Lower leg skin (tissue), 4 donors: ENCODE data around the gene GLRB. TPM values are rescaled to one million over a fixed set of nuclear protein-coding genes. Genes with fewer than 3 reads are reported as not detected.
"Not testable (repeated sequence)": the region's sequence is repeated elsewhere in the genome, so short reads cannot be mapped to it uniquely, and the experiment has no call there.

Experiments used
- DNase-seq, 2 donors: peaks; one replicate each; pipeline ENCODE4 v3.0.0-alpha.2; 2019; ENCODE audit warnings: low spot score in 2 of 2
- H3K4me3 ChIP-seq: fragments of 200-600 bp; sonication (generic); 2 replicates; pipeline ENCODE4 v1.5.1; 2017; ENCODE audit warnings: mild to moderate bottlenecking, low read depth; ENCODE audit not compliant: poor library complexity, severe bottlenecking
- CTCF ChIP-seq, 3 donors: fragments of 450-650 bp; IDR thresholded peaks; one replicate each; pipeline ENCODE4 v1.5.1; 2016; ENCODE audit warnings: antibody characterized with exemption in 3 of 3, mild to moderate bottlenecking in 3 of 3, moderate library complexity in 2 of 3
- POLR2A ChIP-seq, 2 donors: fragments of 450-650 bp; IDR thresholded peaks; one replicate each; pipeline ENCODE4 v1.6.1; 2016 to 2017; ENCODE audit warnings: antibody characterized with exemption in 2 of 2, mild to moderate bottlenecking in 1 of 2, moderate library complexity in 1 of 2
- WGBS, 2 donors: methylation state at CpG; one replicate each; pipeline ENCODE4 v1.1.5; 2018; 5-methylcytosine and 5-hydroxymethylcytosine counted together
- intact Hi-C: fragments of 100-400 bp; cut with DNase I; formaldehyde crosslinking; loops from one replicate; pipeline ENCODE4 v1.15.0; 2023; ENCODE audit warnings: low total_unique reads
- total RNA-seq, 4 donors: library from RNA; depleted of rRNA; stranded (reverse); fragments of >200 nt; gene quantifications; one replicate each; pipeline ENCODE4 v1.1.0, GENCODE V29; 2016

Gene GLRB
- total RNA-seq, 4 donors from 2014 or later: 1.3 to 2.2 (median 1.9) TPM

GRCh38 chr4:157048248-157048647, 27.7 kb upstream of the GLRB start:
- intact Hi-C loops: no loop called here
- WGBS, 2 donors: 25 to 33% methylated on average over 2 of the region's 2 CpGs
- TF ChIP-seq CTCF (IDR thresholded peaks at IDR 0.05): no peak
- TF ChIP-seq POLR2A (IDR thresholded peaks at IDR 0.05): no peak
- no peak overlapping the region for H3K4me3 ChIP-seq
- DNase-seq: peak; percentile 77 to 91

- DNase-seq: no peak
- WGBS, 2 donors: 94 to 96% methylated on average over 4 of the region's 4 CpGs
- TF ChIP-seq POLR2A (IDR thresholded peaks at IDR 0.05): no peak
- TF ChIP-seq CTCF (IDR thresholded peaks at IDR 0.05): no peak
- no peak overlapping the region for H3K4me3 ChIP-seq
- intact Hi-C loops: no loop called here
These were observed 25.4 kb upstream of the GLRB start for GRCh38 chr4:157050561-157050960.

- intact Hi-C loops: no loop called here
- no peak overlapping the region for H3K4me3 ChIP-seq
- DNase-seq: no peak
- 85 to 94% methylated on average over 11 of the region's 11 CpGs for WGBS, 2 donors
- TF ChIP-seq CTCF (IDR thresholded peaks at IDR 0.05) (no peak), POLR2A (IDR thresholded peaks at IDR 0.05) (no peak)
These were observed 23.4 kb upstream of the GLRB start for GRCh38 chr4:157052429-157053040.

- intact Hi-C loops: no loop called here
- WGBS, 2 donors: 64 to 70% methylated on average over 1 of the region's 1 CpG
- no peak for DNase-seq
These were observed 18.7 kb upstream of the GLRB start for GRCh38 chr4:157057218-157057617.

GRCh38 chr4:157058899-157059298, 17.1 kb upstream of the GLRB start:
- 89 to 92% methylated on average over 5 of the region's 5 CpGs for WGBS, 2 donors

More at GRCh38 chr4:157057218-157057617, 18.7 kb upstream of the GLRB start:
- TF ChIP-seq POLR2A (IDR thresholded peaks at IDR 0.05): no peak
- TF ChIP-seq CTCF (IDR thresholded peaks at IDR 0.05): no peak
- H3K4me3 ChIP-seq: no peak overlapping the region

GRCh38 chr4:157072002-157072401, 3.9 kb upstream of the GLRB start:
- intact Hi-C loops: no loop called here
- TF ChIP-seq CTCF (IDR thresholded peaks at IDR 0.05) (no peak), POLR2A (IDR thresholded peaks at IDR 0.05) (no peak)
- no peak overlapping the region for H3K4me3 ChIP-seq
- DNase-seq: no peak

More at GRCh38 chr4:157058899-157059298, 17.1 kb upstream of the GLRB start:
- H3K4me3 ChIP-seq, DNase-seq, intact Hi-C loops: not testable (repeated sequence)
